PC-3 (cell line): ENCODE data around the gene PRM1. TPM values are rescaled to one million over a fixed set of nuclear protein-coding genes. Genes with fewer than 3 reads are reported as not detected.

Experiments used
- ATAC-seq: fragments of 200-7000 bp; cut with Tn5 transposase; 2 replicates; pipeline ENCODE4 v1.9.1; 2020; ENCODE audit warnings: mild to moderate bottlenecking, moderate library complexity
- BruUV-seq: library from RNA; stranded (reverse); fragments of 400-500 nt; replicated peaks from 2 replicates; lab custom pipeline; 2021; lab: Mats Ljungman, UMichigan
- CTCF ChIA-PET: fragments of 300-600 bp; sonication (Branson Sonifier 250); formaldehyde crosslinking; loops from one replicate; lab custom pipeline; 2022; ENCODE audit warnings: antibody characterized with exemption; lab: Charles Lee
- POLR2A ChIA-PET: fragments of 300-600 bp; sonication (Branson Sonifier 250); formaldehyde crosslinking; loops from one replicate; lab custom pipeline; 2022; ENCODE audit warnings: antibody characterized with exemption; ENCODE audit not compliant: unreplicated experiment; lab: Charles Lee
- DNase-seq: peaks from one replicate; pipeline ENCODE4 v3.0.0-alpha.2; 2015
- H2AFZ ChIP-seq: fragments of 300-600 bp; sonication (generic); 2 replicates; pipeline ENCODE4 v1.6.0; 2016; ENCODE audit warnings: antibody characterized with exemption, low read length
- H3F3A ChIP-seq: fragments of 300-600 bp; sonication (generic); one replicate; pipeline ENCODE4 v1.6.0; 2017; ENCODE audit warnings: antibody characterized with exemption, low read length, control low read depth, mild to moderate bottlenecking; ENCODE audit not compliant: unreplicated experiment
- H3K27ac ChIP-seq: fragments of 300-600 bp; sonication (generic); 2 replicates; pipeline ENCODE4 v1.5.1; 2016; ENCODE audit warnings: mild to moderate bottlenecking, low read length
- H3K27me3 ChIP-seq: fragments of 300-600 bp; sonication (generic); 2 replicates; pipeline ENCODE4 v1.6.1; 2016; ENCODE audit warnings: low read length, mixed read lengths
- H3K36me3 ChIP-seq: fragments of 300-600 bp; sonication (generic); 2 replicates; pipeline ENCODE4 v1.6.1; 2016; ENCODE audit warnings: low read depth, mixed run types, low read length, mixed read lengths
- H3K4me1 ChIP-seq: fragments of 300-600 bp; sonication (generic); 2 replicates; pipeline ENCODE4 v1.5.1; 2016; ENCODE audit warnings: low read length; ENCODE audit not compliant: insufficient read depth
- H3K4me2 ChIP-seq: fragments of 300-600 bp; sonication (generic); 2 replicates; pipeline ENCODE4 v1.6.0; 2016; ENCODE audit warnings: low read length
- H3K4me3 ChIP-seq: fragments of 300-600 bp; sonication (generic); 2 replicates; pipeline ENCODE4 v1.5.1; 2016; ENCODE audit warnings: mild to moderate bottlenecking, low read length, mixed read lengths
- H3K79me2 ChIP-seq: fragments of 300-600 bp; sonication (generic); 2 replicates; pipeline ENCODE4 v1.6.1; 2017; ENCODE audit warnings: low read length, mixed read lengths
- H3K9ac ChIP-seq: fragments of 300-600 bp; sonication (generic); 2 replicates; pipeline ENCODE4 v1.6.0; 2016; ENCODE audit warnings: mild to moderate bottlenecking, low read length
- H3K9me2 ChIP-seq: fragments of 300-600 bp; sonication (generic); replicated peaks from 2 replicates; pipeline ENCODE4 v1.6.1; 2016; ENCODE audit warnings: mixed run types, low read length, mixed read lengths
- H3K9me3 ChIP-seq: fragments of 300-600 bp; sonication (generic); 2 replicates; pipeline ENCODE4 v1.6.1; 2016; ENCODE audit warnings: low read length, mixed read lengths
- H4K20me1 ChIP-seq: fragments of 300-600 bp; sonication (generic); 2 replicates; pipeline ENCODE4 v1.6.1; 2016; ENCODE audit warnings: low read length, mixed read lengths
- CTCF ChIP-seq: fragments of 300-600 bp; sonication (generic); conservative IDR thresholded peaks from 2 replicates; pipeline ENCODE4 v1.5.1; 2017; ENCODE audit warnings: antibody characterized with exemption, low read depth, mild to moderate bottlenecking, low read length
- EZH2 ChIP-seq: fragments of 300-600 bp; sonication (generic); IDR thresholded peaks from one replicate; pipeline ENCODE4 v1.6.1; 2017; ENCODE audit warnings: antibody characterized with exemption, mild to moderate bottlenecking, low read length; ENCODE audit not compliant: unreplicated experiment
- EZH2phosphoT487 ChIP-seq: fragments of 300-600 bp; sonication (generic); IDR thresholded peaks from 2 replicates; pipeline ENCODE4 v1.6.1; 2018; ENCODE audit warnings: mild to moderate bottlenecking, antibody characterized with exemption, low read length, borderline replicate concordance
- intact Hi-C: fragments of 100-400 bp; cut with micrococcal nuclease; formaldehyde crosslinking; loops from 2 replicates; pipeline ENCODE4 v1.9.0; 2023
- total RNA-seq: library from RNA; depleted of rRNA; stranded (reverse); fragments of >200 nt; gene quantifications from 2 replicates; pipeline ENCODE4 v1.2.3, GENCODE V29; 2014

The PRM1 gene
- total RNA-seq, 1 experiment from 2014 or later: not detected

- Histone ChIP-seq H3F3A (no peaks in the 10 kb centered on the region), H3K27ac (no peak overlapping the region), H3K4me2 (no peak overlapping the region), H3K4me3 (no peak overlapping the region), H3K79me2 (no peaks in the 10 kb centered on the region), H4K20me1 (no peaks in the 10 kb centered on the region), H2AFZ (no peak overlapping the region), H3K9ac (no peak overlapping the region), H3K27me3 (no peaks in the 10 kb centered on the region), H3K9me2 (no peaks in the 10 kb centered on the region), H3K36me3 (no peaks in the 10 kb centered on the region), H3K9me3 (no peaks in the 10 kb centered on the region), H3K4me1 (no peaks in the 10 kb centered on the region)
- intact Hi-C loops: no loop called here
- DNase-seq (no peak), ATAC-seq (no peak)
- ChIA-PET CTCF (no interaction called here), POLR2A (no interaction called here)
- BruUV-seq: no TSS peak
- TF ChIP-seq EZH2phosphoT487 (no peak), EZH2 (no peak), CTCF (no peak)
These were observed 4.7 kb upstream of the PRM1 start for GRCh38 chr16:11285842-11286241.

GRCh38 chr16:11283820-11284248, 2.7 kb upstream of the PRM1 start:
- Histone ChIP-seq H3K4me2 (no peak overlapping the region), H3K79me2 (no peaks in the 10 kb centered on the region), H4K20me1 (no peaks in the 10 kb centered on the region), H3K27me3 (no peaks in the 10 kb centered on the region), H3F3A (no peaks in the 10 kb centered on the region), H3K4me1 (no peaks in the 10 kb centered on the region), H2AFZ (no peak overlapping the region), H3K27ac (no peak overlapping the region), H3K9me3 (no peaks in the 10 kb centered on the region), H3K36me3 (no peaks in the 10 kb centered on the region), H3K9me2 (no peaks in the 10 kb centered on the region), H3K9ac (no peak overlapping the region), H3K4me3 (no peak overlapping the region)
- POLR2A ChIA-PET: no interaction called here
- CTCF ChIA-PET: no interaction called here
- no peak for DNase-seq
- TF ChIP-seq EZH2phosphoT487 (no peak), CTCF (no peak), EZH2 (no peak)
- ATAC-seq: no peak
- BruUV-seq: no TSS peak
- intact Hi-C loops: no loop called here

GRCh38 chr16:11278681-11279628, 2.2 kb downstream of the PRM1 start:
- H3F3A ChIP-seq: no peaks in the 10 kb centered on the region
- no peak for TF ChIP-seq EZH2
- TF ChIP-seq EZH2phosphoT487: no peak
- no peak for TF ChIP-seq CTCF
- no peaks in the 10 kb centered on the region for H4K20me1 ChIP-seq
- intact Hi-C loops: no loop called here
- H3K9ac ChIP-seq: no peak overlapping the region
- no peak overlapping the region for H2AFZ ChIP-seq
- H3K4me1 ChIP-seq: no peaks in the 10 kb centered on the region
- no peaks in the 10 kb centered on the region for H3K9me2 ChIP-seq
- H3K4me2 ChIP-seq: no peak overlapping the region
- no peaks in the 10 kb centered on the region for H3K27me3 ChIP-seq
- H3K27ac ChIP-seq: no peak overlapping the region
- H3K79me2 ChIP-seq: no peaks in the 10 kb centered on the region
- H3K36me3 ChIP-seq: no peaks in the 10 kb centered on the region
- ATAC-seq: no peak
- BruUV-seq: no TSS peak
- H3K4me3 ChIP-seq: no peak overlapping the region
- DNase-seq: no peak
- ChIA-PET POLR2A (no interaction called here), CTCF (no interaction called here)
- H3K9me3 ChIP-seq: no peaks in the 10 kb centered on the region
